ENCODE data around the gene CCHCR1. TPM values are rescaled to one million over a fixed set of nuclear protein-coding genes. Genes with fewer than 3 reads are reported as not detected.
A peak's percentile ranks its signal among the peaks of the same experiment; 100 is the strongest.

CCHCR1 gene
- polyA plus RNA-seq, 2 of the 4 experiments (the other 2 are of a cell fraction) = 7.4 to 15.3 TPM

DNA sequence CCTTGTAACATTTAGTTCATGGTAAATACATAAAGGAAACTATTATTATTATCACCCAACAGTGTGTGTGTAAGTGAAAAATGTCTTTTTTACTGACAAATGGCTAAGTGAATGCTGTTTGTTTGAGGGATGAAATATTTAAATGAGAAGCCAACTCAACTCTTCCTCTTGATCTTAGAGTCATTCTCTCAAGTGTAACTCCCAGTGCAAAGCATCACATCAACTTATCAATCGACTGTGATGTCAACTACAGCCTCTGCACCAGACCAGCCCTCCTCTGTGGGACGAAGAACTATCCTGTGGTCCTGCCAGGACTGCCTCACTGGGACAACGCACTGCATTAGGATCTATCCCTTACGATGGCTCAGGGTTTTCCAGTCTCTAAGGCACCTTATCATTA is 50.5 kb downstream of the CCHCR1 start:
- no peak for DNase-seq (ENCODE audit: low read depth in 1 of 2, low spot score in 1 of 2)
- TF ChIP-seq HOXA7 (CRISPR knock-in tag; IDR thresholded peaks at IDR 0.05) = no peak
- TF ChIP-seq CBX8 (IDR thresholded peaks at IDR 0.05) = no peak
- TF ChIP-seq JUN (IDR thresholded peaks at IDR 0.05) = no peak
- TF ChIP-seq CEBPB (IDR thresholded peaks at IDR 0.05) = no peak
- TF ChIP-seq RFX5 (IDR thresholded peaks at IDR 0.05) = no peak
- TF ChIP-seq, protein P1, sequence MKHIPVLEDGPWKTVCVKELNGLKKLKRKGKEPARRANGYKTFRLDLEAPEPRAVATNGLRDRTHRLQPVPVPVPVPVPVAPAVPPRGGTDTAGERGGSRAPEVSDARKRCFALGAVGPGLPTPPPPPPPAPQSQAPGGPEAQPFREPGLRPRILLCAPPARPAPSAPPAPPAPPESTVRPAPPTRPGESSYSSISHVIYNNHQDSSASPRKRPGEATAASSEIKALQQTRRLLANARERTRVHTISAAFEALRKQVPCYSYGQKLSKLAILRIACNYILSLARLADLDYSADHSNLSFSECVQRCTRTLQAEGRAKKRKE (CRISPR knock-in tag; IDR thresholded peaks at IDR 0.05; ENCODE audit: low read depth) = no peak
- TF ChIP-seq HOXB13 (CRISPR knock-in tag; IDR thresholded peaks at IDR 0.05; ENCODE audit: low read depth) = no peak
- H3K4me2 ChIP-seq = no peak overlapping the region
- no peak for FAIRE-seq
- no peaks in the 10 kb centered on the region for H3K9me3 ChIP-seq
- WGBS (ENCODE audit: missing lambda C conversion rate) = 70% methylated on average over 4 of the region's 4 CpGs
- no peak for ATAC-seq
- no peak overlapping the region for H3K4me3 ChIP-seq
- no peaks in the 10 kb centered on the region for H3K4me1 ChIP-seq
- CTCF ChIA-PET = no interaction called here
- POLR2A ChIA-PET = no interaction called here
- no peak overlapping the region for H3K27ac ChIP-seq

DNA sequence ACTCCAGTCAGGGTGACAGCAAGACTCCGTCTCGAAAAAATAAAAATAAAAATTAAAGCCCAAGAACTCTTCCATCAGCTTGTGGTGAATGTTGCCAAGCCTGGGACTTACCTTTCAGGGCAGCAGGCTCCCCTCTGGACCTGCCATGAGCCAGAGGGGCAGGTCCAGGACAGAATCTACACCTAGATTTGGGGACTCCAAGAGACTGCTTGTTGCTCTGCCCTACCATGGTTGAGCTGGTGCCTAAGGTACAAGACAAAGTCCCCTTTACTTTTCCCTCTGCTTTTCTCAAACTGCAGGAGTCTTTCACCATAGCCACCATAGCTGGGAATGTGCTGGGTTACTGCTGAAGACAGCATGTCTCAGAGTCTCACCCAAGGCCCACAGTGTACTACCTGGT is 54.5 kb downstream of the CCHCR1 start:
- H3K27ac ChIP-seq = no peak overlapping the region
- 80% methylated on average over 2 of the region's 2 CpGs for WGBS (ENCODE audit: missing lambda C conversion rate)
- FAIRE-seq (no peak), ATAC-seq (no peak), DNase-seq (ENCODE audit: low read depth in 1 of 2, low spot score in 1 of 2) (no peak)
- no peak overlapping the region for H3K4me2 ChIP-seq
- TF ChIP-seq RARB (CRISPR knock-in tag; IDR thresholded peaks at IDR 0.05) (no peak), GATA3 (IDR thresholded peaks at IDR 0.05; ENCODE audit: borderline replicate concordance) (no peak), CHD4 (IDR thresholded peaks at IDR 0.05; ENCODE audit: borderline replicate concordance) (no peak), NFE2L2 (conservative IDR thresholded peaks at IDR 0.05; ENCODE audit: low read length) (no peak), MYC (IDR thresholded peaks at IDR 0.05; ENCODE audit: borderline replicate concordance, low read length) (no peak), POLR2AphosphoS2 (conservative IDR thresholded peaks at IDR 0.05; ENCODE audit: low read length) (no peak), FOSB (CRISPR knock-in tag; IDR thresholded peaks at IDR 0.05) (no peak), MAZ (IDR thresholded peaks at IDR 0.05; ENCODE audit: borderline replicate concordance, low read depth, low read length) (no peak), HOXB13 (CRISPR knock-in tag; IDR thresholded peaks at IDR 0.05; ENCODE audit: low read depth) (no peak), NR3C1 (IDR thresholded peaks at IDR 0.05) (no peak), HOXA7 (CRISPR knock-in tag; IDR thresholded peaks at IDR 0.05) (no peak), BHLHE40 (IDR thresholded peaks at IDR 0.05; ENCODE audit: low read depth, low read length) (no peak)
- TF ChIP-seq, protein P2, sequence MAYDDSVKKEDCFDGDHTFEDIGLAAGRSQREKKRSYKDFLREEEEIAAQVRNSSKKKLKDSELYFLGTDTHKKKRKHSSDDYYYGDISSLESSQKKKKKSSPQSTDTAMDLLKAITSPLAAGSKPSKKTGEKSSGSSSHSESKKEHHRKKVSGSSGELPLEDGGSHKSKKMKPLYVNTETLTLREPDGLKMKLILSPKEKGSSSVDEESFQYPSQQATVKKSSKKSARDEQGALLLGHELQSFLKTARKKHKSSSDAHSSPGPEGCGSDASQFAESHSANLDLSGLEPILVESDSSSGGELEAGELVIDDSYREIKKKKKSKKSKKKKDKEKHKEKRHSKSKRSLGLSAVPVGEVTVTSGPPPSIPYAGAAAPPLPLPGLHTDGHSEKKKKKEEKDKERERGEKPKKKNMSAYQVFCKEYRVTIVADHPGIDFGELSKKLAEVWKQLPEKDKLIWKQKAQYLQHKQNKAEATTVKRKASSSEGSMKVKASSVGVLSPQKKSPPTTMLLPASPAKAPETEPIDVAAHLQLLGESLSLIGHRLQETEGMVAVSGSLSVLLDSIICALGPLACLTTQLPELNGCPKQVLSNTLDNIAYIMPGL (CRISPR knock-in tag; IDR thresholded peaks at IDR 0.05; ENCODE audit: borderline replicate concordance) = no peak
- TF ChIP-seq, protein P3, sequence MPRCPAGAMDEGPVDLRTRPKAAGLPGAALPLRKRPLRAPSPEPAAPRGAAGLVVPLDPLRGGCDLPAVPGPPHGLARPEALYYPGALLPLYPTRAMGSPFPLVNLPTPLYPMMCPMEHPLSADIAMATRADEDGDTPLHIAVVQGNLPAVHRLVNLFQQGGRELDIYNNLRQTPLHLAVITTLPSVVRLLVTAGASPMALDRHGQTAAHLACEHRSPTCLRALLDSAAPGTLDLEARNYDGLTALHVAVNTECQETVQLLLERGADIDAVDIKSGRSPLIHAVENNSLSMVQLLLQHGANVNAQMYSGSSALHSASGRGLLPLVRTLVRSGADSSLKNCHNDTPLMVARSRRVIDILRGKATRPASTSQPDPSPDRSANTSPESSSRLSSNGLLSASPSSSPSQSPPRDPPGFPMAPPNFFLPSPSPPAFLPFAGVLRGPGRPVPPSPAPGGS (IDR thresholded peaks at IDR 0.05) = no peak
- POLR2A ChIA-PET = no interaction called here
- no peaks in the 10 kb centered on the region for H3K4me1 ChIP-seq
- H3K9me3 ChIP-seq = no peaks in the 10 kb centered on the region
- CTCF ChIA-PET = interaction anchor here (1.1 to 5.2 kb wide), 7 partner anchors 10 to 189 kb away, joined by 3 to 23 read pairs (median 5); partner anchors contain the start of gene VARS2
- H3K4me3 ChIP-seq = no peak overlapping the region

DNA sequence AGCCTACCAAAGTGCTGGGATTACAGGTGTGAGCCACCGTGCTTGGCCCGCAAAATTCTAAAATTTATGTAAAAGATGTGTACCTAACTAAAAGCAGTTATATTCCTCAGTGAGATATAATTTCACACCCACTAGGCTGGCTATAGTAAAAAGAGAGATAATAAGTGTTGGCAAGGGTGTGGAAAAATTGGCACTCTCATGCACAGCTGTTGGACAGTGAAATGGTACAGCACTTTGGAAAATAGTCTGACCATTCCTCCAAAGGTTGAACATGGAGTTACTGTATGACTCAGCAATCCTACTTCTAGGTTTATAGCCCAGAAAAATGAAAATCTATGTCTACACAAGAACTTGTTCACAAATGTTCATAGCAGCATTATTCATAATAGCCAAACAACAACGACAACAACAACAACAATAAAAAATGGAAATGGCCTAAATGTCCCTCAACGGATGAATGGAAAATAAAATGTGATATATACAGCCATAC is 59.1 kb downstream of the CCHCR1 start:
- no peak overlapping the region for H3K4me2 ChIP-seq

More for the DNA sequence above, 59.1 kb downstream of the CCHCR1 start:
- FAIRE-seq = no peak
- no peak for DNase-seq (ENCODE audit: low read depth in 1 of 2, low spot score in 1 of 2)
- no peak for ATAC-seq
- no peak overlapping the region for H3K27ac ChIP-seq
- CTCF ChIA-PET = no interaction called here
- 92% methylated on average over 4 of the region's 4 CpGs for WGBS (ENCODE audit: missing lambda C conversion rate)
- peaks cover 8% of the 10 kb centered on the region; the same call in 2 of the 3 replicates for H3K4me1 ChIP-seq
- POLR2A ChIA-PET = no interaction called here
- no peak overlapping the region for H3K4me3 ChIP-seq
- no peaks in the 10 kb centered on the region for H3K9me3 ChIP-seq
- 0 out of 2 replicates have a peak, but pooled peaks have one; percentile 22 for TF ChIP-seq NFE2L2 (conservative IDR thresholded peaks at IDR 0.05; ENCODE audit: low read length)
- TF ChIP-seq MAFK (IDR thresholded peaks at IDR 0.05; ENCODE audit: partially characterized antibody) = peak; percentile 71
- TF ChIP-seq, protein P1 (CRISPR knock-in tag; IDR thresholded peaks at IDR 0.05; ENCODE audit: low read depth) = no peak
- TF ChIP-seq EP300 (IDR thresholded peaks at IDR 0.05) = no peak
- no peak for TF ChIP-seq ZNF302 (CRISPR knock-in tag; IDR thresholded peaks at IDR 0.05)
- TF ChIP-seq FOSL2 (IDR thresholded peaks at IDR 0.05) = no peak
- TF ChIP-seq FOSL2 (CRISPR knock-in tag; IDR thresholded peaks at IDR 0.05) = no peak
- TF ChIP-seq, protein P4, sequence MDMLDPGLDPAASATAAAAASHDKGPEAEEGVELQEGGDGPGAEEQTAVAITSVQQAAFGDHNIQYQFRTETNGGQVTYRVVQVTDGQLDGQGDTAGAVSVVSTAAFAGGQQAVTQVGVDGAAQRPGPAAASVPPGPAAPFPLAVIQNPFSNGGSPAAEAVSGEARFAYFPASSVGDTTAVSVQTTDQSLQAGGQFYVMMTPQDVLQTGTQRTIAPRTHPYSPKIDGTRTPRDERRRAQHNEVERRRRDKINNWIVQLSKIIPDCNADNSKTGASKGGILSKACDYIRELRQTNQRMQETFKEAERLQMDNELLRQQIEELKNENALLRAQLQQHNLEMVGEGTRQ (IDR thresholded peaks at IDR 0.05) = no peak
